Activated CD4-positive, alpha-beta T cell treated with anti-CD3 and anti-CD28 coated beads, Interleukin-2, Interleukin-6, amounts not matched to agents 100 ng/mL and 50 ng/mL, durations not matched to agents 16 hours and 8 hours (primary cell): ENCODE measurements around the gene NSUN5.
"Not testable (repeated sequence)": the region's sequence is repeated elsewhere in the genome, so short reads cannot be mapped to it uniquely, and the experiment has no call there.

ENCODE experiments used
- DNase-seq: peaks from one replicate; pipeline ENCODE4 v3.0.0-alpha.2; 2020

NSUN5 gene

GRCh38 chr7:73266719-73267368 is 41.8 kb downstream of the NSUN5 start:
- not testable (repeated sequence) for DNase-seq

GRCh38 chr7:73262416-73262815 is 46.2 kb downstream of the NSUN5 start:
- DNase-seq: not testable (repeated sequence)
